IPS DF 6.9 (cell line): ENCODE data around the gene TEAD1.

ENCODE experiments used
- DNase-seq: peaks from one replicate; pipeline ENCODE4 v3.0.0-alpha.2; 2013; ENCODE audit warnings: low read depth, low spot score
- H3K27ac ChIP-seq: one replicate; pipeline ENCODE4 v1.5.1; 2013; ENCODE audit warnings: low read length, control low read depth
- H3K27me3 ChIP-seq: 2 replicates; pipeline ENCODE4 v1.6.1; 2013; ENCODE audit warnings: mild to moderate bottlenecking, low read length; ENCODE audit not compliant: control insufficient read depth, insufficient read depth
- H3K36me3 ChIP-seq: 2 replicates; pipeline ENCODE4 v1.6.1; 2013; ENCODE audit warnings: low read length; ENCODE audit not compliant: control insufficient read depth, insufficient read depth
- H3K4me1 ChIP-seq: 2 replicates; pipeline ENCODE4 v1.6.1; 2013; ENCODE audit warnings: low read length; ENCODE audit not compliant: control insufficient read depth, insufficient read depth
- H3K4me3 ChIP-seq: 2 replicates; pipeline ENCODE4 v1.5.1; 2013; ENCODE audit warnings: mild to moderate bottlenecking, low read length
- H3K9me3 ChIP-seq: 2 replicates; pipeline ENCODE4 v1.6.1; 2013; ENCODE audit warnings: low read length, inconsistent platforms; ENCODE audit not compliant: control insufficient read depth, insufficient read depth
- WGBS: extraction: QIAGEN DNeasy Blood & Tissue Kit; methylation state at CpG from one replicate; pipeline ENCODE4 v1.1.7; 2013; ENCODE audit warnings: mixed read lengths, missing lambda C conversion rate; ENCODE audit not compliant: insufficient read length, insufficient coverage; 5-methylcytosine and 5-hydroxymethylcytosine counted together

Gene TEAD1

GRCh38 chr11:12673924-12674570, at the start of gene TEAD1:
Gene TEAD1 (plus strand): TSS chr11:12674421.
- H3K36me3 ChIP-seq = no peaks in the 10 kb centered on the region
- H3K9me3 ChIP-seq = no peaks in the 10 kb centered on the region
- no peak within 1 kb of the TSS for H3K27ac ChIP-seq
- DNase-seq = peak; percentile 73
- peaks cover 2% of the 10 kb centered on the region; the same call in 1 of the 2 replicates for H3K4me1 ChIP-seq
- peak within 1 kb of the TSS; percentile 89 for H3K4me3 ChIP-seq
- no CpG with 5 or more reads among the region's 95 CpGs for WGBS
- H3K27me3 ChIP-seq = no peaks in the 10 kb centered on the region; the same call in 1 of the 2 replicates

GRCh38 chr11:12624595-12624994, 49.6 kb upstream of the TEAD1 start:
- DNase-seq = no peak
- no CpG with 5 or more reads among the region's 4 CpGs for WGBS
- Histone ChIP-seq H3K4me1 (no peaks in the 10 kb centered on the region), H3K36me3 (no peaks in the 10 kb centered on the region), H3K27me3 (no peaks in the 10 kb centered on the region), H3K4me3 (no peak overlapping the region), H3K9me3 (no peaks in the 10 kb centered on the region), H3K27ac (no peak overlapping the region)

GRCh38 chr11:12625438-12626071, 48.7 kb upstream of the TEAD1 start:
- WGBS = no CpG with 5 or more reads among the region's 4 CpGs
- no peaks in the 10 kb centered on the region for H3K4me1 ChIP-seq
- H3K27ac ChIP-seq = no peak overlapping the region
- no peaks in the 10 kb centered on the region for H3K36me3 ChIP-seq
- H3K4me3 ChIP-seq = no peak overlapping the region
- no peaks in the 10 kb centered on the region for H3K27me3 ChIP-seq
- DNase-seq = no peak
- H3K9me3 ChIP-seq = no peaks in the 10 kb centered on the region

- Histone ChIP-seq H3K36me3 (no peaks in the 10 kb centered on the region), H3K9me3 (no peaks in the 10 kb centered on the region), H3K27me3 (no peaks in the 10 kb centered on the region), H3K27ac (no peak overlapping the region), H3K4me1 (no peaks in the 10 kb centered on the region), H3K4me3 (no peak overlapping the region)
- WGBS = no CpG with 5 or more reads among the region's 5 CpGs
- DNase-seq = no peak
Observed at GRCh38 chr11:12626616-12627015, 47.6 kb upstream of the TEAD1 start.

- H3K4me1 ChIP-seq = no peaks in the 10 kb centered on the region
- H3K4me3 ChIP-seq = no peak overlapping the region
- H3K27ac ChIP-seq = no peak overlapping the region
- DNase-seq = no peak
- no CpG with 5 or more reads among the region's 4 CpGs for WGBS
- no peaks in the 10 kb centered on the region for H3K9me3 ChIP-seq
- no peaks in the 10 kb centered on the region for H3K36me3 ChIP-seq
- no peaks in the 10 kb centered on the region for H3K27me3 ChIP-seq
Observed at GRCh38 chr11:12628314-12628713, 45.9 kb upstream of the TEAD1 start.

GRCh38 chr11:12629601-12630313, 44.5 kb upstream of the TEAD1 start:
- no CpG with 5 or more reads among the region's 6 CpGs for WGBS
- H3K4me3 ChIP-seq = no peak overlapping the region
- H3K9me3 ChIP-seq = no peaks in the 10 kb centered on the region
- H3K27me3 ChIP-seq = no peaks in the 10 kb centered on the region
- no peak for DNase-seq
- no peaks in the 10 kb centered on the region for H3K36me3 ChIP-seq
- no peaks in the 10 kb centered on the region for H3K4me1 ChIP-seq
- no peak overlapping the region for H3K27ac ChIP-seq

- WGBS = no CpG with 5 or more reads among the region's 4 CpGs
- no peak for DNase-seq
- no peaks in the 10 kb centered on the region for H3K4me1 ChIP-seq
- H3K4me3 ChIP-seq = no peak overlapping the region
- no peaks in the 10 kb centered on the region for H3K36me3 ChIP-seq
- H3K27me3 ChIP-seq = no peaks in the 10 kb centered on the region
- H3K9me3 ChIP-seq = no peaks in the 10 kb centered on the region
- no peak overlapping the region for H3K27ac ChIP-seq
Observed at GRCh38 chr11:12631651-12632050, 42.6 kb upstream of the TEAD1 start.

- Histone ChIP-seq H3K9me3 (no peaks in the 10 kb centered on the region), H3K4me1 (no peaks in the 10 kb centered on the region), H3K27me3 (no peaks in the 10 kb centered on the region), H3K4me3 (no peak overlapping the region), H3K36me3 (no peaks in the 10 kb centered on the region), H3K27ac (no peak overlapping the region)
- no CpG with 5 or more reads among the region's 1 CpG for WGBS
- DNase-seq = no peak
Observed at GRCh38 chr11:12634329-12634728, 39.9 kb upstream of the TEAD1 start.

- Histone ChIP-seq H3K27me3 (no peaks in the 10 kb centered on the region), H3K4me1 (no peaks in the 10 kb centered on the region), H3K36me3 (no peaks in the 10 kb centered on the region), H3K4me3 (no peak overlapping the region), H3K9me3 (no peaks in the 10 kb centered on the region), H3K27ac (no peak overlapping the region)
- no CpG with 5 or more reads among the region's 5 CpGs for WGBS
- DNase-seq = no peak
Observed at GRCh38 chr11:12636871-12637410, 37.3 kb upstream of the TEAD1 start.

- H3K27me3 ChIP-seq = no peaks in the 10 kb centered on the region
- no peak overlapping the region for H3K27ac ChIP-seq
- H3K9me3 ChIP-seq = no peaks in the 10 kb centered on the region
- no peak overlapping the region for H3K4me3 ChIP-seq
- DNase-seq = no peak
- H3K36me3 ChIP-seq = no peaks in the 10 kb centered on the region
- H3K4me1 ChIP-seq = no peaks in the 10 kb centered on the region
Observed at GRCh38 chr11:12639388-12639787, 34.8 kb upstream of the TEAD1 start.
